HG03521 (cell line): ENCODE data around the gene CCNY.

Experiments
- ATAC-seq: cut with Tn5 transposase; IDR thresholded peaks from one replicate; pipeline ENCODE4 v1.9.1; 2021; ENCODE audit warnings: mild to moderate bottlenecking, moderate library complexity; ENCODE audit not compliant: unreplicated experiment

Gene CCNY

GRCh38 chr10:35546824-35547225 lies 210.5 kb downstream of the CCNY start:
- ATAC-seq, result no peak

GRCh38 chr10:35552650-35553342 lies 216.5 kb downstream of the CCNY start:
- no peak for ATAC-seq

GRCh38 chr10:35554036-35554435 lies 217.7 kb downstream of the CCNY start:
- ATAC-seq, result no peak

- no peak for ATAC-seq
Measured at GRCh38 chr10:35554461-35555056, 218.2 kb downstream of the CCNY start.

GRCh38 chr10:35555962-35556930 lies 219.9 kb downstream of the CCNY start:
- ATAC-seq, result no peak

- no peak for ATAC-seq
Measured at GRCh38 chr10:35558276-35558675, 222.0 kb downstream of the CCNY start.

GRCh38 chr10:35559416-35559815 lies 223.1 kb downstream of the CCNY start:
- no peak for ATAC-seq

- ATAC-seq, result no peak
Measured at GRCh38 chr10:35561715-35562114, 225.4 kb downstream of the CCNY start.

GRCh38 chr10:35562427-35562826 lies 226.1 kb downstream of the CCNY start:
- no peak for ATAC-seq

- no peak for ATAC-seq
Measured at GRCh38 chr10:35563261-35563891, 227.1 kb downstream of the CCNY start.

- no peak for ATAC-seq
Measured at GRCh38 chr10:35564341-35564968, 228.1 kb downstream of the CCNY start.

GRCh38 chr10:35565602-35566081 lies 229.3 kb downstream of the CCNY start:
- ATAC-seq, result no peak

- ATAC-seq, result no peak
Measured at GRCh38 chr10:35567951-35568350, 231.6 kb downstream of the CCNY start.

- no peak for ATAC-seq
Measured at GRCh38 chr10:35568483-35569015, 232.2 kb downstream of the CCNY start.

- ATAC-seq, result no peak
Measured at GRCh38 chr10:35569111-35569707, 232.9 kb downstream of the CCNY start.

- ATAC-seq, result no peak
Measured at GRCh38 chr10:35569836-35570235, 233.5 kb downstream of the CCNY start.

GRCh38 chr10:35570397-35570796 lies 234.1 kb downstream of the CCNY start:
- no peak for ATAC-seq

GRCh38 chr10:35572583-35572982 lies 236.3 kb downstream of the CCNY start:
- no peak for ATAC-seq

GRCh38 chr10:35573796-35574195 lies 237.5 kb downstream of the CCNY start:
- ATAC-seq, result no peak

- no peak for ATAC-seq
Measured at GRCh38 chr10:35574924-35575352, 238.6 kb downstream of the CCNY start.
